ENCODE measurements around the gene CEP152. TPM values are rescaled to one million over a fixed set of nuclear protein-coding genes. Genes with fewer than 3 reads are reported as not detected.

The CEP152 gene
- total RNA-seq, 1 donor from 2014 or later = 191 TPM

DNA sequence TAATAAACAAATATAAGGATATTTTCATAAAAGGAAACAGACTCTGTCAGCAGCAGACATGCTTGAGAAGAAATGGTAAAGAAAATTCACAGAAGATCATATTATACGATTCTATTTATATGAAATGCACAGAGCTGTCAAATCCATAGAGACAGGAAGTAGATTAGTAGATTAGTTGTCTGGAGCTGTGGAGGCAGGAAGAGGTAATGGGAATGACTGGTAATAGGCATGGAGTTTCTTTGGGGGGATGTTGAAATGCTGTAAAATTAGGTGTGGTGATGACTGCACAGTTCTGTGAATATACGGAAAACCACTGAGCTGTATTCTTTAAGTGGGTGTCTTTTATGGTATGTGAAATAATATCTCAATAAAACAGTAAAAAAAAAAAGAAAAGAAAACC is 35.3 kb downstream of the CEP152 start:
- DNase-seq (ENCODE audit: low spot score) = no peak
- Histone ChIP-seq H3K4me3 (no peak overlapping the region), H3K4me2 (no peak overlapping the region), H3F3A (ENCODE audit: low read depth) (no peaks in the 10 kb centered on the region), H4K20me1 (ENCODE audit: low read depth) (no peaks in the 10 kb centered on the region), H3K27me3 (no peaks in the 10 kb centered on the region), H3K27ac (no peak overlapping the region), H3K4me1 (no peaks in the 10 kb centered on the region), H3K9me3 (ENCODE audit: low read depth) (no peaks in the 10 kb centered on the region), H3K79me2 (ENCODE audit: low read depth) (no peaks in the 10 kb centered on the region), H3K9ac (no peak overlapping the region), H2AFZ (replicated peaks) (no peak overlapping the region), H3K36me3 (peaks cover 9% of the 10 kb centered on the region)
- no peaks in the 10 kb centered on the region for H3K4me1 Mint-ChIP-seq
- H3K27ac Mint-ChIP-seq = no peak overlapping the region
- no peaks in the 10 kb centered on the region for H3K27me3 Mint-ChIP-seq (ENCODE audit: insufficient read depth, low read depth)
- H3K4me3 Mint-ChIP-seq = no peak overlapping the region
- peaks cover 16% of the 10 kb centered on the region for H3K36me3 Mint-ChIP-seq
- TF ChIP-seq EZH2 (IDR thresholded peaks at IDR 0.05) (no peak), EZH2phosphoT487 (IDR thresholded peaks at IDR 0.05) (no peak)
- TF ChIP-seq, protein P1, sequence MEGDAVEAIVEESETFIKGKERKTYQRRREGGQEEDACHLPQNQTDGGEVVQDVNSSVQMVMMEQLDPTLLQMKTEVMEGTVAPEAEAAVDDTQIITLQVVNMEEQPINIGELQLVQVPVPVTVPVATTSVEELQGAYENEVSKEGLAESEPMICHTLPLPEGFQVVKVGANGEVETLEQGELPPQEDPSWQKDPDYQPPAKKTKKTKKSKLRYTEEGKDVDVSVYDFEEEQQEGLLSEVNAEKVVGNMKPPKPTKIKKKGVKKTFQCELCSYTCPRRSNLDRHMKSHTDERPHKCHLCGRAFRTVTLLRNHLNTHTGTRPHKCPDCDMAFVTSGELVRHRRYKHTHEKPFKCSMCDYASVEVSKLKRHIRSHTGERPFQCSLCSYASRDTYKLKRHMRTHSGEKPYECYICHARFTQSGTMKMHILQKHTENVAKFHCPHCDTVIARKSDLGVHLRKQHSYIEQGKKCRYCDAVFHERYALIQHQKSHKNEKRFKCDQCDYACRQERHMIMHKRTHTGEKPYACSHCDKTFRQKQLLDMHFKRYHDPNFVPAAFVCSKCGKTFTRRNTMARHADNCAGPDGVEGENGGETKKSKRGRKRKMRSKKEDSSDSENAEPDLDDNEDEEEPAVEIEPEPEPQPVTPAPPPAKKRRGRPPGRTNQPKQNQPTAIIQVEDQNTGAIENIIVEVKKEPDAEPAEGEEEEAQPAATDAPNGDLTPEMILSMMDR (IDR thresholded peaks at IDR 0.05) = no peak
- H3K9me3 Mint-ChIP-seq = peaks cover 3% of the 10 kb centered on the region

DNA sequence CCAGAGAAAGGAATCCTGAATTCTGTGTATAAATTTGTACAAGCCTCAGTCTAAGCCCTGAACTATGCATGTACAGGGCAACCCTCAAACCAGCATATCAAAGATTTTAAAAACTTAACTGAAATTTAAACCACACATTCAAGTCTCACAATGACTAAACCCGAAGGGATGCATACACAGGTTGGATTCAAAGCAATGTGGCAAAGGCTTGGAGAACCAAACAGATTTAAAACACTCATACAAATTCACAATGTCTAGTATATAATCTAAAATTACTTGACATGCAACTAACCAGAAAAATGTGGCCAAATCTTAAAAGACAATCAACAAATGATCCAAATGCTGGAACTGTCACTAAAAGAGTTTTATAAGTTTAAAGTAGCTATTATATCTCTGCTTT is 36.4 kb downstream of the CEP152 start:
- H3K4me1 Mint-ChIP-seq = no peaks in the 10 kb centered on the region
- Histone ChIP-seq H3K9me3 (ENCODE audit: low read depth) (no peaks in the 10 kb centered on the region), H3K4me2 (no peak overlapping the region), H3K4me1 (no peaks in the 10 kb centered on the region), H3K36me3 (peaks cover 9% of the 10 kb centered on the region), H2AFZ (replicated peaks) (no peak overlapping the region), H3F3A (ENCODE audit: low read depth) (no peaks in the 10 kb centered on the region), H3K79me2 (ENCODE audit: low read depth) (no peaks in the 10 kb centered on the region), H3K9ac (no peak overlapping the region), H3K4me3 (no peak overlapping the region), H3K27me3 (no peaks in the 10 kb centered on the region), H3K27ac (no peak overlapping the region), H4K20me1 (ENCODE audit: low read depth) (no peaks in the 10 kb centered on the region)
- H3K27ac Mint-ChIP-seq = no peak overlapping the region
- peaks cover 19% of the 10 kb centered on the region for H3K36me3 Mint-ChIP-seq
- peaks cover 3% of the 10 kb centered on the region for H3K9me3 Mint-ChIP-seq
- H3K27me3 Mint-ChIP-seq (ENCODE audit: insufficient read depth, low read depth) = no peaks in the 10 kb centered on the region
- H3K4me3 Mint-ChIP-seq = no peak overlapping the region
- no peak for DNase-seq (ENCODE audit: low spot score)
- TF ChIP-seq, protein P1 (IDR thresholded peaks at IDR 0.05) = no peak
- no peak for TF ChIP-seq EZH2 (IDR thresholded peaks at IDR 0.05)
- no peak for TF ChIP-seq EZH2phosphoT487 (IDR thresholded peaks at IDR 0.05)

DNA sequence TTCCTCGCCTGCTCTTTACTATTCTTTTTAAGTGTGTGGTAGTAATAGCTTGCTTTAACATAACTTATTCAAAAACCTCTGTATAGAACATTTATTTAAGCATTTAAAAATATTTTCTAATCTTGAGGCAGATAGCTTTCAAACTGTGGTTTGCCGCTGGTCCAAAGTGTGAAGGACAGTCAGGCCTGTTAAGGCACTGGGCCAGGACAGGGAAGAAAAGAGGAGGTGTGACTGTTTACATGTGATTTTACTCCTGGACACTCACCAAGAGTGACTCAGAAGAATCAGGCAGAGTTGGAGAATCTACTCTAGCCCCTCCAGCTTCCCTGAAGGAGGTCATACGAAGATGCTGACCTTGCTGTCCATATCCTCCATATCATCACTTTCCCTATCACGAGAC is 44.7 kb downstream of the CEP152 start:
- Mint-ChIP-seq H3K4me3 (no peak overlapping the region), H3K9me3 (no peaks in the 10 kb centered on the region), H3K4me1 (peaks cover 6% of the 10 kb centered on the region), H3K27ac (no peak overlapping the region), H3K27me3 (ENCODE audit: insufficient read depth, low read depth) (no peaks in the 10 kb centered on the region), H3K36me3 (peaks cover 27% of the 10 kb centered on the region)
- Histone ChIP-seq H3K4me1 (peaks cover 7% of the 10 kb centered on the region), H3K27ac (no peak overlapping the region), H3K9me3 (ENCODE audit: low read depth) (no peaks in the 10 kb centered on the region), H3K27me3 (no peaks in the 10 kb centered on the region), H3K4me3 (no peak overlapping the region), H3F3A (ENCODE audit: low read depth) (no peaks in the 10 kb centered on the region), H3K4me2 (no peak overlapping the region), H3K9ac (no peak overlapping the region), H3K79me2 (ENCODE audit: low read depth) (no peaks in the 10 kb centered on the region), H3K36me3 (peaks cover 6% of the 10 kb centered on the region), H4K20me1 (ENCODE audit: low read depth) (no peaks in the 10 kb centered on the region), H2AFZ (replicated peaks) (no peak overlapping the region)
- TF ChIP-seq EZH2 (IDR thresholded peaks at IDR 0.05) (no peak), EZH2phosphoT487 (IDR thresholded peaks at IDR 0.05) (no peak)
- TF ChIP-seq, protein P1 (IDR thresholded peaks at IDR 0.05) = no peak
- DNase-seq (ENCODE audit: low spot score) = no peak

Data from neural progenitor cell (in vitro differentiated cells).